T follicular helper cell (primary cell): ENCODE results near the gene C17orf67.

Source experiments
- DNase-seq: peaks from one replicate; pipeline ENCODE4 v3.0.0-alpha.2; 2020; ENCODE audit warnings: low read depth
- total RNA-seq, 2 experiments: gene quantifications; one replicate each; lab custom pipeline; 2026; lab: John Stamatoyannopoulos, UW

C17orf67 gene
- 3.2 to 8.1 reads per million in 2 experiments for total RNA-seq

GRCh38 chr17:56833809-56834379 is at the start of gene C17orf67, which contains the start of gene DGKE:
Gene C17orf67, minus strand, starts transcription at chr17:56833920. Its CDS starts 18,110 bp downstream, at chr17:56815810.
Gene DGKE, plus strand, starts transcription at chr17:56834151. Its CDS starts 645 bp downstream, at chr17:56834796.
- peak; percentile 99 for DNase-seq

GRCh38 chr17:56881685-56882295 is 48.1 kb upstream of the C17orf67 start:
- no peak for DNase-seq

GRCh38 chr17:56880571-56880970 is 46.9 kb upstream of the C17orf67 start:
- no peak for DNase-seq

- no peak for DNase-seq
Observed at GRCh38 chr17:56880133-56880532, 46.4 kb upstream of the C17orf67 start.

GRCh38 chr17:56879280-56879679 is 45.6 kb upstream of the C17orf67 start:
- no peak for DNase-seq

- DNase-seq: no peak
Observed at GRCh38 chr17:56876766-56877179, 43.1 kb upstream of the C17orf67 start.

- DNase-seq: no peak
Observed at GRCh38 chr17:56870081-56870651, 36.4 kb upstream of the C17orf67 start.

- no peak for DNase-seq
Observed at GRCh38 chr17:56868716-56869115, 35.0 kb upstream of the C17orf67 start.

- no peak for DNase-seq
Observed at GRCh38 chr17:56867948-56868376, 34.2 kb upstream of the C17orf67 start.

GRCh38 chr17:56866496-56866895 is 32.8 kb upstream of the C17orf67 start:
- DNase-seq: no peak

GRCh38 chr17:56866076-56866475 is 32.4 kb upstream of the C17orf67 start:
- no peak for DNase-seq

- DNase-seq: no peak
Observed at GRCh38 chr17:56863974-56864373, 30.3 kb upstream of the C17orf67 start.

GRCh38 chr17:56861899-56862298 is 28.2 kb upstream of the C17orf67 start:
- no peak for DNase-seq

GRCh38 chr17:56851008-56851407 is 17.3 kb upstream of the C17orf67 start:
- no peak for DNase-seq

GRCh38 chr17:56850591-56850990 is 16.9 kb upstream of the C17orf67 start:
- no peak for DNase-seq

- no peak for DNase-seq
Observed at GRCh38 chr17:56849131-56849530, 15.4 kb upstream of the C17orf67 start.

GRCh38 chr17:56847106-56847505 is 13.4 kb upstream of the C17orf67 start:
- DNase-seq: no peak

- DNase-seq: no peak
Observed at GRCh38 chr17:56845934-56846333, 12.2 kb upstream of the C17orf67 start.

GRCh38 chr17:56842577-56842976 is 8.9 kb upstream of the C17orf67 start:
- no peak for DNase-seq

- DNase-seq: no peak
Observed at GRCh38 chr17:56838687-56839086, 5.0 kb upstream of the C17orf67 start.

- DNase-seq: no peak
Observed at GRCh38 chr17:56835264-56835585, 1.5 kb upstream of the C17orf67 start.

- DNase-seq: peak; percentile 50
Observed at GRCh38 chr17:56834380-56835263, 902 bp upstream of the C17orf67 start.
